Ishikawa (cell line): Measurements from ENCODE around the gene ZBTB11.

Experiments used
- CREB1 ChIP-seq: IDR thresholded peaks from 2 replicates; pipeline ENCODE4 v1.6.1; 2012; ENCODE audit warnings: low read depth
- EGR1 ChIP-seq: IDR thresholded peaks from 2 replicates; pipeline ENCODE4 v1.6.1; 2012
- EP300 ChIP-seq: IDR thresholded peaks from 2 replicates; pipeline ENCODE4 v1.6.1; 2012; ENCODE audit warnings: borderline replicate concordance
- FOXM1 ChIP-seq: IDR thresholded peaks from 2 replicates; pipeline ENCODE4 v1.6.1; 2012; ENCODE audit warnings: low read depth, borderline replicate concordance
- NFIC ChIP-seq: IDR thresholded peaks from 2 replicates; pipeline ENCODE4 v1.6.1; 2012
- RAD21 ChIP-seq: IDR thresholded peaks from 2 replicates; pipeline ENCODE4 v1.6.1; 2012; ENCODE audit warnings: low read depth
- TAF1 ChIP-seq: IDR thresholded peaks from 2 replicates; pipeline ENCODE4 v1.6.1; 2012; ENCODE audit warnings: low read depth, mild to moderate bottlenecking
- YY1 ChIP-seq: IDR thresholded peaks from 2 replicates; pipeline ENCODE4 v1.6.1; 2012; ENCODE audit warnings: low read depth
- ZBTB7A ChIP-seq: IDR thresholded peaks from 2 replicates; pipeline ENCODE4 v1.6.1; 2012; ENCODE audit warnings: low read depth
- TF ChIP-seq, protein P1 (sequence below): IDR thresholded peaks from 2 replicates; pipeline ENCODE4 v1.6.1; 2012
- TF ChIP-seq, protein P2 (sequence below): IDR thresholded peaks from 2 replicates; pipeline ENCODE4 v1.6.1; 2012; ENCODE audit warnings: low read depth, mild to moderate bottlenecking
- TF ChIP-seq, protein P3 (sequence below): IDR thresholded peaks from 2 replicates; pipeline ENCODE4 v1.6.1; 2012

DNA sequence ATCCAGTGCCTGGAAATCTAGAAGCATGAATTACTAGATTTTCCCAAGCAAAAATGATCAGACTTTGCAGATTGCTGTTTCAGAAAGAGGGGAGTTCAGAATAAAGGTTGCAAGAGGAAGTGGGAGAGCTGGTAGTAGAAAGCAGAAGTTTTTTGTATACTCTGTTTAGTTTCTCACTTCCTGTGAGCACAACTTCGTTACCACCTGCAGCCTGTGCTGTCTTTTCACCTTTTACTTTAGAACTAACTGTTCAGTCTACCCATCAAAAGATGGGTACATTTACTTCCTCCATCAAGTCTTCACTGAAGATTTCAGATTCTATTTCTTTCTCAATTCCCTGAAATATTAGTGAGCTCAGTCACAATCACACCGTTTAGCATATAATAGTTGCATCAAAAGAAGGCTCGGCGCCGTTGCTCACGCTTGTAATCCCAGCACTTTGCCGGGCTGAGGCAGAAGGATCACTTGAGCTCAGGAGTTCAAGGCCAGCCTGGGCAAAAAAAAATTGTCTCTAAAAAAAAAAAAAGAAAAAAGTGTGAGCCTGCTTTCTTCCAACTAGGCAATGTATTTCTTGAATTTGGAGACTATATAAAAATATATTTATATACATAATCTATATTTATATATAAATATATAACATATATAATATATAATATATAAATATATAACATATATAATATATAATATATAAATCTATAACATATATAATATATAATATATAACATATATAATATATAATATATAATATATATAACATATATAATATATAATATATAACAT lies 45.7 kb upstream of the ZBTB11 start:
- TF ChIP-seq YY1 = no peak
- TF ChIP-seq FOXM1 = no peak
- TF ChIP-seq NFIC = no peak
- no peak for TF ChIP-seq EP300
- TF ChIP-seq, protein P1, sequence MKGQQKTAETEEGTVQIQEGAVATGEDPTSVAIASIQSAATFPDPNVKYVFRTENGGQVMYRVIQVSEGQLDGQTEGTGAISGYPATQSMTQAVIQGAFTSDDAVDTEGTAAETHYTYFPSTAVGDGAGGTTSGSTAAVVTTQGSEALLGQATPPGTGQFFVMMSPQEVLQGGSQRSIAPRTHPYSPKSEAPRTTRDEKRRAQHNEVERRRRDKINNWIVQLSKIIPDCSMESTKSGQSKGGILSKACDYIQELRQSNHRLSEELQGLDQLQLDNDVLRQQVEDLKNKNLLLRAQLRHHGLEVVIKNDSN = no peak
- TF ChIP-seq, protein P2, sequence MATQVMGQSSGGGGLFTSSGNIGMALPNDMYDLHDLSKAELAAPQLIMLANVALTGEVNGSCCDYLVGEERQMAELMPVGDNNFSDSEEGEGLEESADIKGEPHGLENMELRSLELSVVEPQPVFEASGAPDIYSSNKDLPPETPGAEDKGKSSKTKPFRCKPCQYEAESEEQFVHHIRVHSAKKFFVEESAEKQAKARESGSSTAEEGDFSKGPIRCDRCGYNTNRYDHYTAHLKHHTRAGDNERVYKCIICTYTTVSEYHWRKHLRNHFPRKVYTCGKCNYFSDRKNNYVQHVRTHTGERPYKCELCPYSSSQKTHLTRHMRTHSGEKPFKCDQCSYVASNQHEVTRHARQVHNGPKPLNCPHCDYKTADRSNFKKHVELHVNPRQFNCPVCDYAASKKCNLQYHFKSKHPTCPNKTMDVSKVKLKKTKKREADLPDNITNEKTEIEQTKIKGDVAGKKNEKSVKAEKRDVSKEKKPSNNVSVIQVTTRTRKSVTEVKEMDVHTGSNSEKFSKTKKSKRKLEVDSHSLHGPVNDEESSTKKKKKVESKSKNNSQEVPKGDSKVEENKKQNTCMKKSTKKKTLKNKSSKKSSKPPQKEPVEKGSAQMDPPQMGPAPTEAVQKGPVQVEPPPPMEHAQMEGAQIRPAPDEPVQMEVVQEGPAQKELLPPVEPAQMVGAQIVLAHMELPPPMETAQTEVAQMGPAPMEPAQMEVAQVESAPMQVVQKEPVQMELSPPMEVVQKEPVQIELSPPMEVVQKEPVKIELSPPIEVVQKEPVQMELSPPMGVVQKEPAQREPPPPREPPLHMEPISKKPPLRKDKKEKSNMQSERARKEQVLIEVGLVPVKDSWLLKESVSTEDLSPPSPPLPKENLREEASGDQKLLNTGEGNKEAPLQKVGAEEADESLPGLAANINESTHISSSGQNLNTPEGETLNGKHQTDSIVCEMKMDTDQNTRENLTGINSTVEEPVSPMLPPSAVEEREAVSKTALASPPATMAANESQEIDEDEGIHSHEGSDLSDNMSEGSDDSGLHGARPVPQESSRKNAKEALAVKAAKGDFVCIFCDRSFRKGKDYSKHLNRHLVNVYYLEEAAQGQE = no peak
- no peak for TF ChIP-seq EGR1
- TF ChIP-seq, protein P3, sequence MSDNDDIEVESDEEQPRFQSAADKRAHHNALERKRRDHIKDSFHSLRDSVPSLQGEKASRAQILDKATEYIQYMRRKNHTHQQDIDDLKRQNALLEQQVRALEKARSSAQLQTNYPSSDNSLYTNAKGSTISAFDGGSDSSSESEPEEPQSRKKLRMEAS = no peak
- TF ChIP-seq TAF1 = no peak
- no peak for TF ChIP-seq RAD21
- TF ChIP-seq ZBTB7A = no peak
- no peak for TF ChIP-seq CREB1
